Stimulated activated CD4-positive, alpha-beta T cell treated with anti-CD3 and anti-CD28 coated beads, TNF-alpha, amount 100 ng/mL, for 24 hours (primary cell): Measurements from ENCODE around the gene MUC7.
"Not testable (repeated sequence)": the region's sequence is repeated elsewhere in the genome, so short reads cannot be mapped to it uniquely, and the experiment has no call there.

Experiments used
- DNase-seq, 3 experiments: peaks; one replicate each; pipeline ENCODE4 v3.0.0-alpha.2; 2020; ENCODE audit warnings: low read depth in 3 of 3

Gene MUC7

GRCh38 chr4:70471897-70472296, at the start of gene MUC7:
TSS of gene MUC7 (plus strand) at chr4:70472197. CDS start at chr4:70474022, 1,825 bp downstream.
- no peak for DNase-seq

- DNase-seq, result no peak
Observed at GRCh38 chr4:70425306-70425705, 46.7 kb upstream of the MUC7 start.

GRCh38 chr4:70426789-70427188, 45.2 kb upstream of the MUC7 start:
- DNase-seq, result no peak

GRCh38 chr4:70437197-70437596, 34.8 kb upstream of the MUC7 start:
- DNase-seq, result no peak

- DNase-seq, result no peak
Observed at GRCh38 chr4:70442474-70442873, 29.5 kb upstream of the MUC7 start.

- DNase-seq, result no peak
Observed at GRCh38 chr4:70443329-70443728, 28.7 kb upstream of the MUC7 start.

- DNase-seq, result no peak
Observed at GRCh38 chr4:70449220-70449619, 22.8 kb upstream of the MUC7 start.

- no peak for DNase-seq
Observed at GRCh38 chr4:70452946-70453345, 19.1 kb upstream of the MUC7 start.

- DNase-seq, result no peak
Observed at GRCh38 chr4:70463335-70463734, 8.7 kb upstream of the MUC7 start.

GRCh38 chr4:70473679-70474078, 1.7 kb downstream of the MUC7 start:
- DNase-seq, result no peak

GRCh38 chr4:70488748-70489147, 16.8 kb downstream of the MUC7 start:
- DNase-seq, result no peak

- no peak for DNase-seq
Observed at GRCh38 chr4:70496231-70496630, 24.2 kb downstream of the MUC7 start.

GRCh38 chr4:70501838-70502237, 29.8 kb downstream of the MUC7 start:
- not testable (repeated sequence) for DNase-seq

GRCh38 chr4:70504733-70505132, 32.7 kb downstream of the MUC7 start:
- DNase-seq, result no peak

GRCh38 chr4:70505151-70505748, 33.3 kb downstream of the MUC7 start:
- peak; percentile 22 to 45 (median 23) for DNase-seq

- DNase-seq, result no peak
Observed at GRCh38 chr4:70508801-70509200, 36.8 kb downstream of the MUC7 start.

- DNase-seq, result no peak
Observed at GRCh38 chr4:70511365-70511764, 39.4 kb downstream of the MUC7 start.

GRCh38 chr4:70515367-70516250, 43.6 kb downstream of the MUC7 start:
- no peak for DNase-seq

GRCh38 chr4:70518269-70518668, 46.3 kb downstream of the MUC7 start, which contains the start of gene AMTN:
TSS of gene AMTN (plus strand) at chr4:70518569. CDS start at chr4:70518778, 209 bp downstream.
- DNase-seq, result no peak

GRCh38 chr4:70518716-70519115, 46.7 kb downstream of the MUC7 start:
- no peak for DNase-seq

- no peak for DNase-seq
Observed at GRCh38 chr4:70522626-70523025, 50.6 kb downstream of the MUC7 start.

- DNase-seq, result no peak
Observed at GRCh38 chr4:70530997-70531396, 59.0 kb downstream of the MUC7 start.

- no peak for DNase-seq
Observed at GRCh38 chr4:70531981-70532380, 60.0 kb downstream of the MUC7 start.
